Psoas muscle (tissue), 8 donors: Measurements from ENCODE around the gene GPR25. TPM values are rescaled to one million over a fixed set of nuclear protein-coding genes. Genes with fewer than 3 reads are reported as not detected.

Source experiments
- ATAC-seq, 4 donors: fragments of 200-7000 bp; cut with Tn5 transposase; one replicate each; pipeline ENCODE4 v1.9.1; 2020; ENCODE audit warnings: moderate library complexity in 3 of 4, mild to moderate bottlenecking in 2 of 4
- DNase-seq, 2 donors: peaks; one replicate each; pipeline ENCODE4 v3.0.0-alpha.2; 2020
- H3K27ac ChIP-seq: fragments of 200-600 bp; one replicate; pipeline ENCODE4 v1.8.0; 2022
- H3K27me3 ChIP-seq, 3 donors: fragments of 200-600 bp in 1 of 3; one replicate each; pipeline versions ENCODE4 v1.6.1 to v1.8.0; 2013 to 2022; ENCODE audit warnings: low read length in 2 of 3, mild to moderate bottlenecking in 2 of 3, moderate library complexity in 1 of 3; ENCODE audit not compliant: insufficient read depth in 3 of 3
- H3K36me3 ChIP-seq, 2 donors: fragments of 200-600 bp in 1 of 2; one replicate each; pipeline versions ENCODE4 v1.6.1 to v1.8.0; 2013 to 2022; ENCODE audit warnings: low read depth in 1 of 2, mild to moderate bottlenecking in 1 of 2, moderate library complexity in 1 of 2; ENCODE audit not compliant: insufficient read depth in 1 of 2
- H3K4me1 ChIP-seq: fragments of 200-600 bp; one replicate; pipeline ENCODE4 v1.8.0; 2022
- H3K4me3 ChIP-seq: fragments of 200-600 bp; one replicate; pipeline ENCODE4 v1.8.0; 2022; ENCODE audit warnings: mild to moderate bottlenecking
- H3K9me3 ChIP-seq: fragments of 200-600 bp; one replicate; pipeline ENCODE4 v1.8.0; 2022
- WGBS, 3 donors: extraction: QIAGEN DNeasy Blood & Tissue Kit; methylation state at CpG; one replicate each; pipeline versions ENCODE4 v1.1.6 to v1.1.7; 2013; 5-methylcytosine and 5-hydroxymethylcytosine counted together
- intact Hi-C, 2 donors: fragments of 100-400 bp; cut with DNase I; formaldehyde crosslinking; loops; one replicate each; pipeline versions ENCODE4 v1.11.0 to v1.14.2; 2022
- polyA plus RNA-seq, 3 donors: library from polyadenylated mRNA; stranded (reverse); fragments of 200-250 nt; gene quantifications; one replicate each; pipeline ENCODE4 v1.2.3, GENCODE V29; 2013
- total RNA-seq, 4 donors: library from RNA; stranded (reverse); fragmentation: NEBNext Ultra II Directional in 2 of 4; extraction: Animal tissue kit (Norgen Biotek cat#: 25700) in 2 of 4; gene quantifications; one replicate each; pipeline versions ENCODE4 v1.2.1 to v1.2.4, GENCODE V29; 2021 to 2023
- TF ChIP-seq, protein P1 (sequence below): fragments of 200-600 bp; IDR thresholded peaks from one replicate; pipeline ENCODE4 v1.8.0; 2022; ENCODE audit warnings: antibody characterized with exemption
- donor health status: healthy with polysubstance abuse.
- donor health status: DM: no; HTN: no; CAD: no; lungs with moderate emphysema.
- donor health status: Bipolar disorder and iron deficiency.
- donor health status: healthy.
- donor health status: DM: yes; HTN: yes; CAD: no.
- donor health status: DM: no; HTN: no; CAD: no.
- donor health status: DM: no; HTN: no; CAD: no.
- donor health status: DM: yes; HTN: yes; CAD: no.

Gene GPR25
- total and polyA plus RNA-seq, 7 donors: not detected

GRCh38 chr1:200849430-200849829 is 23.4 kb upstream of the GPR25 start:
- no peaks in the 10 kb centered on the region for H3K9me3 ChIP-seq
- no peak overlapping the region for H3K27ac ChIP-seq
- 86 to 90% (median 87%) methylated on average over 6 of the region's 6 CpGs for WGBS, 3 donors
- H3K36me3 ChIP-seq: peaks cover 8 to 97% of the 10 kb centered on the region in 2 donors
- H3K4me1 ChIP-seq: no peaks in the 10 kb centered on the region
- intact Hi-C loops: no loop called here
- H3K4me3 ChIP-seq: no peak overlapping the region
- TF ChIP-seq, protein P1, sequence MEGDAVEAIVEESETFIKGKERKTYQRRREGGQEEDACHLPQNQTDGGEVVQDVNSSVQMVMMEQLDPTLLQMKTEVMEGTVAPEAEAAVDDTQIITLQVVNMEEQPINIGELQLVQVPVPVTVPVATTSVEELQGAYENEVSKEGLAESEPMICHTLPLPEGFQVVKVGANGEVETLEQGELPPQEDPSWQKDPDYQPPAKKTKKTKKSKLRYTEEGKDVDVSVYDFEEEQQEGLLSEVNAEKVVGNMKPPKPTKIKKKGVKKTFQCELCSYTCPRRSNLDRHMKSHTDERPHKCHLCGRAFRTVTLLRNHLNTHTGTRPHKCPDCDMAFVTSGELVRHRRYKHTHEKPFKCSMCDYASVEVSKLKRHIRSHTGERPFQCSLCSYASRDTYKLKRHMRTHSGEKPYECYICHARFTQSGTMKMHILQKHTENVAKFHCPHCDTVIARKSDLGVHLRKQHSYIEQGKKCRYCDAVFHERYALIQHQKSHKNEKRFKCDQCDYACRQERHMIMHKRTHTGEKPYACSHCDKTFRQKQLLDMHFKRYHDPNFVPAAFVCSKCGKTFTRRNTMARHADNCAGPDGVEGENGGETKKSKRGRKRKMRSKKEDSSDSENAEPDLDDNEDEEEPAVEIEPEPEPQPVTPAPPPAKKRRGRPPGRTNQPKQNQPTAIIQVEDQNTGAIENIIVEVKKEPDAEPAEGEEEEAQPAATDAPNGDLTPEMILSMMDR: no peak
- DNase-seq: no peak
- ATAC-seq: no peak
- no peaks in the 10 kb centered on the region for H3K27me3 ChIP-seq

GRCh38 chr1:200850554-200850953 is 22.2 kb upstream of the GPR25 start:
- Histone ChIP-seq H3K4me3 (no peak overlapping the region), H3K4me1 (no peaks in the 10 kb centered on the region), H3K27ac (no peak overlapping the region), H3K9me3 (no peaks in the 10 kb centered on the region), H3K36me3 (peaks cover 8 to 98% of the 10 kb centered on the region in 2 donors), H3K27me3 (no peaks in the 10 kb centered on the region)
- ATAC-seq (no peak), DNase-seq (no peak)
- intact Hi-C loops: no loop called here
- TF ChIP-seq, protein P1: no peak

- TF ChIP-seq, protein P1: no peak
- Histone ChIP-seq H3K27ac (no peak overlapping the region), H3K4me3 (no peak overlapping the region), H3K36me3 (peaks cover 8 to 76% of the 10 kb centered on the region in 2 donors), H3K27me3 (no peaks in the 10 kb centered on the region), H3K9me3 (no peaks in the 10 kb centered on the region), H3K4me1 (no peaks in the 10 kb centered on the region)
- ATAC-seq (no peak), DNase-seq (no peak)
- intact Hi-C loops: no loop called here
- 79 to 85% (median 81%) methylated on average over 2 of the region's 2 CpGs for WGBS, 3 donors
These were observed 15.9 kb upstream of the GPR25 start for GRCh38 chr1:200856716-200857357.

GRCh38 chr1:200857804-200858203 is 15.0 kb upstream of the GPR25 start:
- H3K27me3 ChIP-seq: no peaks in the 10 kb centered on the region
- peaks cover 8 to 74% of the 10 kb centered on the region in 2 donors for H3K36me3 ChIP-seq
- no peak for ATAC-seq
- TF ChIP-seq, protein P1: no peak
- no peak overlapping the region for H3K4me3 ChIP-seq
- no peaks in the 10 kb centered on the region for H3K4me1 ChIP-seq
- 83 to 97% (median 86%) methylated on average over 1 of the region's 1 CpG for WGBS, 3 donors
- no peak for DNase-seq
- intact Hi-C loops: no loop called here
- H3K9me3 ChIP-seq: no peaks in the 10 kb centered on the region
- H3K27ac ChIP-seq: no peak overlapping the region
